Peyer's patch (tissue), 4 donors: ENCODE measurements around the gene XYLT1.

Experiments used
- CTCF ChIP-seq, 6 experiments: fragments of 450-650 bp in 4 of 6; fragments of 200-600 bp in 2 of 6; sonication (generic) in 1 of 6; IDR thresholded peaks; one replicate each; pipeline ENCODE4 v1.5.1; 2017 to 2019; ENCODE audit warnings: antibody characterized with exemption in 6 of 6, mild to moderate bottlenecking in 3 of 6, moderate library complexity in 1 of 6
- POLR2A ChIP-seq, 2 donors: fragments of 450-650 bp; IDR thresholded peaks; one replicate each; pipeline ENCODE4 v1.5.1; 2017; ENCODE audit warnings: antibody characterized with exemption in 2 of 2, mild to moderate bottlenecking in 2 of 2, moderate library complexity in 2 of 2

GRCh38 chr16:17387256-17387655, 83.5 kb downstream of the XYLT1 start:
- TF ChIP-seq CTCF (IDR thresholded peaks at IDR 0.05) (no peak), POLR2A (IDR thresholded peaks at IDR 0.05) (no peak)
